DMS79 (cell line): ENCODE measurements around the gene PTPRF.
"Not testable (repeated sequence)": the region's sequence is repeated elsewhere in the genome, so short reads cannot be mapped to it uniquely, and the experiment has no call there.

Experiments
- DNase-seq: peaks from one replicate; lab custom pipeline; 2025; lab: John Stamatoyannopoulos, UW

The PTPRF gene

GRCh38 chr1:43634721-43635120 lies 104.0 kb downstream of the PTPRF start:
- DNase-seq: no peak

- no peak for DNase-seq
Measured at GRCh38 chr1:43636006-43636641, 105.4 kb downstream of the PTPRF start.

GRCh38 chr1:43637267-43637666 lies 106.6 kb downstream of the PTPRF start:
- DNase-seq: no peak

GRCh38 chr1:43638381-43638780 lies 107.7 kb downstream of the PTPRF start:
- DNase-seq: not testable (repeated sequence)

GRCh38 chr1:43639976-43640794 lies 109.5 kb downstream of the PTPRF start:
- peak; percentile 40 for DNase-seq

- no peak for DNase-seq
Measured at GRCh38 chr1:43644558-43644957, 113.9 kb downstream of the PTPRF start.

- DNase-seq: no peak
Measured at GRCh38 chr1:43645461-43645860, 114.8 kb downstream of the PTPRF start.

GRCh38 chr1:43647331-43647730 lies 116.6 kb downstream of the PTPRF start:
- DNase-seq: not testable (repeated sequence)

- no peak for DNase-seq
Measured at GRCh38 chr1:43648221-43648847, 117.7 kb downstream of the PTPRF start.

- DNase-seq: no peak
Measured at GRCh38 chr1:43648876-43649477, 118.3 kb downstream of the PTPRF start.

GRCh38 chr1:43650310-43651085 lies 119.8 kb downstream of the PTPRF start:
- DNase-seq: peak; percentile 94

GRCh38 chr1:43651188-43651587 lies 120.5 kb downstream of the PTPRF start:
- DNase-seq: no peak

- no peak for DNase-seq
Measured at GRCh38 chr1:43651902-43652301, 121.2 kb downstream of the PTPRF start.

GRCh38 chr1:43653339-43653738 lies 122.7 kb downstream of the PTPRF start:
- no peak for DNase-seq

GRCh38 chr1:43653893-43654292 lies 123.2 kb downstream of the PTPRF start:
- DNase-seq: no peak

GRCh38 chr1:43655953-43656352 lies 125.3 kb downstream of the PTPRF start:
- no peak for DNase-seq

GRCh38 chr1:43659212-43660166 lies 128.8 kb downstream of the PTPRF start:
- DNase-seq: no peak

- no peak for DNase-seq
Measured at GRCh38 chr1:43660355-43660754, 129.7 kb downstream of the PTPRF start.

GRCh38 chr1:43664369-43664768 lies 133.7 kb downstream of the PTPRF start:
- no peak for DNase-seq

- DNase-seq: peak; percentile 69
Measured at GRCh38 chr1:43666608-43667007, 135.9 kb downstream of the PTPRF start.

GRCh38 chr1:43668956-43669355 lies 138.3 kb downstream of the PTPRF start:
- DNase-seq: no peak
